D341Med (cell line): Measurements from ENCODE around the gene CORO2A.
"Not testable (repeated sequence)": the region's sequence is repeated elsewhere in the genome, so short reads cannot be mapped to it uniquely, and the experiment has no call there.

Experiments used
- DNase-seq: peaks from one replicate; pipeline ENCODE4 v3.0.0; 2012; ENCODE audit warnings: low spot score

Gene CORO2A

GRCh38 chr9:98191671-98192502, 550 bp downstream of the CORO2A start:
- peak; percentile 51 for DNase-seq

- no peak for DNase-seq
Measured at GRCh38 chr9:98191181-98191608, 1.2 kb downstream of the CORO2A start.

GRCh38 chr9:98190757-98191105, 1.7 kb downstream of the CORO2A start:
- no peak for DNase-seq

- DNase-seq = no peak
Measured at GRCh38 chr9:98189412-98189811, 3.0 kb downstream of the CORO2A start.

- no peak for DNase-seq
Measured at GRCh38 chr9:98187926-98188325, 4.5 kb downstream of the CORO2A start.

- DNase-seq = no peak
Measured at GRCh38 chr9:98186236-98186635, 6.2 kb downstream of the CORO2A start.

- DNase-seq = no peak
Measured at GRCh38 chr9:98185611-98186171, 6.7 kb downstream of the CORO2A start.

GRCh38 chr9:98185021-98185567, 7.3 kb downstream of the CORO2A start:
- DNase-seq = no peak

GRCh38 chr9:98184326-98184725, 8.1 kb downstream of the CORO2A start:
- no peak for DNase-seq

- no peak for DNase-seq
Measured at GRCh38 chr9:98182889-98183599, 9.4 kb downstream of the CORO2A start.

GRCh38 chr9:98182069-98182820, 10.2 kb downstream of the CORO2A start:
- DNase-seq = no peak

GRCh38 chr9:98181746-98182068, 10.7 kb downstream of the CORO2A start:
- DNase-seq = no peak

- DNase-seq = no peak
Measured at GRCh38 chr9:98180996-98181395, 11.4 kb downstream of the CORO2A start.

GRCh38 chr9:98178874-98179850, 13.3 kb downstream of the CORO2A start:
- no peak for DNase-seq

- DNase-seq = no peak
Measured at GRCh38 chr9:98176391-98177259, 15.8 kb downstream of the CORO2A start.

GRCh38 chr9:98175762-98176161, 16.7 kb downstream of the CORO2A start:
- no peak for DNase-seq

- no peak for DNase-seq
Measured at GRCh38 chr9:98175028-98175569, 17.3 kb downstream of the CORO2A start.

GRCh38 chr9:98174502-98174918, 17.9 kb downstream of the CORO2A start:
- not testable (repeated sequence) for DNase-seq

GRCh38 chr9:98173181-98173580, 19.3 kb downstream of the CORO2A start:
- DNase-seq = no peak

- DNase-seq = no peak
Measured at GRCh38 chr9:98172604-98173003, 19.8 kb downstream of the CORO2A start.
